Lower leg skin (tissue), 4 donors: ENCODE data around the gene PRKCE. TPM values are rescaled to one million over a fixed set of nuclear protein-coding genes. Genes with fewer than 3 reads are reported as not detected.

ENCODE experiments used
- DNase-seq, 2 donors: peaks; one replicate each; pipeline ENCODE4 v3.0.0-alpha.2; 2019; ENCODE audit warnings: low spot score in 2 of 2
- H3K4me3 ChIP-seq: fragments of 200-600 bp; sonication (generic); 2 replicates; pipeline ENCODE4 v1.5.1; 2017; ENCODE audit warnings: mild to moderate bottlenecking, low read depth; ENCODE audit not compliant: poor library complexity, severe bottlenecking
- POLR2A ChIP-seq, 2 donors: fragments of 450-650 bp; IDR thresholded peaks; one replicate each; pipeline ENCODE4 v1.6.1; 2016 to 2017; ENCODE audit warnings: antibody characterized with exemption in 2 of 2, mild to moderate bottlenecking in 1 of 2, moderate library complexity in 1 of 2
- WGBS, 2 donors: methylation state at CpG; one replicate each; pipeline ENCODE4 v1.1.5; 2018; 5-methylcytosine and 5-hydroxymethylcytosine counted together
- intact Hi-C: fragments of 100-400 bp; cut with DNase I; formaldehyde crosslinking; loops from one replicate; pipeline ENCODE4 v1.15.0; 2023; ENCODE audit warnings: low total_unique reads
- total RNA-seq, 4 donors: library from RNA; depleted of rRNA; stranded (reverse); fragments of >200 nt; gene quantifications; one replicate each; pipeline ENCODE4 v1.1.0, GENCODE V29; 2016
- TF ChIP-seq, protein P1 (sequence below), 3 donors: fragments of 450-650 bp; IDR thresholded peaks; one replicate each; pipeline ENCODE4 v1.5.1; 2016; ENCODE audit warnings: antibody characterized with exemption in 3 of 3, mild to moderate bottlenecking in 3 of 3, moderate library complexity in 2 of 3

The PRKCE gene
- total RNA-seq, 4 donors from 2014 or later = 3.5 to 10.3 (median 6.1) TPM

DNA sequence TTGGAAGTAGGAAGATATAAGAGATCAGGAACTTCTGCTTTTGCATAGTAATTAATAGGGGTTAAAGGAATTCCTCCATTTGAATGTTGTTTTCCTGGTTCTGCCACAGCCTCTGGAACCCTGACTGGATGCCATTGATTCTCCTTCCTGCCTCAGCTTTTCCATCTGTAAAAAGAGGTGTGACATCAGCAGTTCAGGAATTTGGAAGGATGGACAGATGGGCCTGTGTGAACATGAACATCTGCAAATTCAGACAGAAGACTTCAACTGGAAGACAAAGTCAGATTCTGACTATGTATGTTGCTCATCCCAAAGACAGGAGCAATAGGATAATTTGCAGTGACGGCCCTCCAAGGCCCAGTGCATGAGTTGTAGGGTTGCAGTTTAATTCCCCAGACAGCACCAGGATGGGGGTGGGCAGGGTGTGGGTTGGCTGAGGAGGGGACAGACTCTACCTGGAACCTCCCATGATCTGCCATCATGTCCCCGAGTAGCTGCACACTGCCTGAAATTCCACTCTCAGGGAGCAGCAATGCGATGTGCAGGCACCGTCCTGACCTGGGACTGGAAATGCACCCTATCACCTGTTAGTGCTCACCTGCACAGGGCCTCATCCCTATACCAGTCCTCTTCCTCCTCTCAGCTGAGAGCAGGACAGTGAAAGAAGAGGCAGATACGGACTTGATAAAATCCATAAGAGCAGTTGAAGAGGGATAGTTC, 546.8 kb downstream of the PRKCE start:
- TF ChIP-seq, protein P1, sequence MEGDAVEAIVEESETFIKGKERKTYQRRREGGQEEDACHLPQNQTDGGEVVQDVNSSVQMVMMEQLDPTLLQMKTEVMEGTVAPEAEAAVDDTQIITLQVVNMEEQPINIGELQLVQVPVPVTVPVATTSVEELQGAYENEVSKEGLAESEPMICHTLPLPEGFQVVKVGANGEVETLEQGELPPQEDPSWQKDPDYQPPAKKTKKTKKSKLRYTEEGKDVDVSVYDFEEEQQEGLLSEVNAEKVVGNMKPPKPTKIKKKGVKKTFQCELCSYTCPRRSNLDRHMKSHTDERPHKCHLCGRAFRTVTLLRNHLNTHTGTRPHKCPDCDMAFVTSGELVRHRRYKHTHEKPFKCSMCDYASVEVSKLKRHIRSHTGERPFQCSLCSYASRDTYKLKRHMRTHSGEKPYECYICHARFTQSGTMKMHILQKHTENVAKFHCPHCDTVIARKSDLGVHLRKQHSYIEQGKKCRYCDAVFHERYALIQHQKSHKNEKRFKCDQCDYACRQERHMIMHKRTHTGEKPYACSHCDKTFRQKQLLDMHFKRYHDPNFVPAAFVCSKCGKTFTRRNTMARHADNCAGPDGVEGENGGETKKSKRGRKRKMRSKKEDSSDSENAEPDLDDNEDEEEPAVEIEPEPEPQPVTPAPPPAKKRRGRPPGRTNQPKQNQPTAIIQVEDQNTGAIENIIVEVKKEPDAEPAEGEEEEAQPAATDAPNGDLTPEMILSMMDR (IDR thresholded peaks at IDR 0.05) = no peak
- no peak for TF ChIP-seq POLR2A (IDR thresholded peaks at IDR 0.05)
- 56 to 73% methylated on average over 5 of the region's 5 CpGs for WGBS, 2 donors
- H3K4me3 ChIP-seq = no peak overlapping the region
- no peak for DNase-seq
- intact Hi-C loops = no loop called here

DNA sequence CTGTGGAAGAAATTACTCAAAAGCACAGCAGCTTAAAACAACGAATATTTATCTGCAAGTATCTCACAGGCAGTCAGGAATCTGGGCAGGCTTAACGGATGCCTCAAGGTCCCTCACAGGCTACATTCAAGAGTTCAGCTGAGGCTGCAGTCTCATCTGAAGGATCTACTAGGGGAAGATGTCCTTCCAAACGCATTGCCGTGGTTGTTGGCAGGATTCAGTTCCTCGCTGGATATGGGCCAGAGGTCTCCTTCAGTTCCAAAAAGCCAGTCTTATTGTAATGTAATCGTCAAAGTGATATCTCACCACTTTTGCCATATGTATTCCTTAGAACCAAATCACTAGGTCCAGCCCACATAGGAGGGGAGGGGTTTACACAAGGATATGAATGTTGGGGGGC, 547.5 kb downstream of the PRKCE start:
- H3K4me3 ChIP-seq = no peak overlapping the region
- TF ChIP-seq, protein P1 (IDR thresholded peaks at IDR 0.05) = no peak
- TF ChIP-seq POLR2A (IDR thresholded peaks at IDR 0.05) = no peak
- intact Hi-C loops = no loop called here
- no peak for DNase-seq
- 34 to 35% methylated on average over 6 of the region's 6 CpGs for WGBS, 2 donors

DNA sequence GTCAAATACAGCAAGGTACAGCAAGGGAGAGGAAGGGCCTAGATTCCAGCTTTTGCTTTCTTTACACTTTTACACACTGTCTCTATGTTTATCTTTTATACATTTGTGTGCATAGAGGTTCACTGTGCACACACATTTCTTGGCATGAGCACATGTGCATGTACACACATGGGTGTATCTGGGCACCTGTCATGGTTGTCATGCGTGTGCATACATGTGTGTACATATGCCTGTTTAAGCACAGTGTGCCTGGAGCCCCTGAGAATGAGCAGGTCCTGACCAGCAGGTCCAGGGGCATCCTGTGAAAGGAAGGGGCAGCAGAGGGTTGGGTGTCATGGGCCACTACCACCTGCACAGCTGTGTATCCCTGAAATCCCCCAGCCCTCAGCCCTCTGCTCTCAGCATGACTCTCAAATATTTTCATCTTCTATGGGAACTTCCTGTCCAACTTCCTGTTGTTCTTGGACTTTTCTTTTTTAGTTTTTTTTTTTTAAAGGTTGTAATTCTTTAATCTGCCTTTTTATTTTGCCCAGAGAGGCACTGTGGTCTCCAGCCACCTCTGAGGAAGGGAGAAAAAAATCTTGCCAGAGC, 548.7 kb downstream of the PRKCE start:
- no peak overlapping the region for H3K4me3 ChIP-seq
- TF ChIP-seq, protein P1 (IDR thresholded peaks at IDR 0.05) = no peak
- TF ChIP-seq POLR2A (IDR thresholded peaks at IDR 0.05) = no peak
- intact Hi-C loops = no loop called here
- no peak for DNase-seq
- 85 to 86% methylated on average over 1 of the region's 1 CpG for WGBS, 2 donors

DNA sequence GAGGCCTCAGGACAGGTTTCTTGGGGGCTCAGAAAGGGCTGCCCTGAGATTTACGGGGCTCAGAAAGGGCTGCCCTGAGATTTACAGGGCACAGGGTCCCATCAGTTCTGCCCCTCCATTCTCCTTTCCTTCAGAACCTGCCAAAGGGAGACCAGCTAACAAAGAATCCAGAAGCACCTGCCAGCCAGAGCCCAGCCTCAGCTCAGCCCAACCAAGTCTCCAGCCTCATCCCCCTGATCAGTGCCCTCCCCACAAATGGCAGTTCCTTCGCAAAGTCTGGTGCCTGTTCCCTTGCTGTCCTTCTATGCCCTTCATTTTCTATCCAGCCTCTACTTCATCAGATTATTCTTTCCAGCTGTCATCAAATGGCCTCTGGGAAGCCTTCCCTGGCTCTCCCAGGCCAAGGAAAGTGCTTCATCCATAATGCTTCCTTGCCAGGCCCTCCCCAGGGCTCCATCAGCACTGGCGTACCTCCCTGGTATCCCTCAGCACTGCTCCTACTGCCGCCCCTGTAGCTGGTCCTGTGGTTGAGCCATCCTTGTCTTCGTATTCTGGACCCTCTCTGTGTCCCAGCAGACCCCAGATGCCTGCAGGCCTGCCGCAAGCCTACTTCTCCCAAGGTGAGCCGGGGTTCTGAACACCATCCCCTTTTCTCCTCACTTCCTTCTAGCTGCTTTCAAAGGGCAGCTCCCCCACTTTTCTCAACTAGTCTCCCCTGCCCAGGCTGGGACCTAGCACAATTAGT, 549.6 kb downstream of the PRKCE start:
- 90 to 94% methylated on average over 7 of the region's 7 CpGs for WGBS, 2 donors

DNA sequence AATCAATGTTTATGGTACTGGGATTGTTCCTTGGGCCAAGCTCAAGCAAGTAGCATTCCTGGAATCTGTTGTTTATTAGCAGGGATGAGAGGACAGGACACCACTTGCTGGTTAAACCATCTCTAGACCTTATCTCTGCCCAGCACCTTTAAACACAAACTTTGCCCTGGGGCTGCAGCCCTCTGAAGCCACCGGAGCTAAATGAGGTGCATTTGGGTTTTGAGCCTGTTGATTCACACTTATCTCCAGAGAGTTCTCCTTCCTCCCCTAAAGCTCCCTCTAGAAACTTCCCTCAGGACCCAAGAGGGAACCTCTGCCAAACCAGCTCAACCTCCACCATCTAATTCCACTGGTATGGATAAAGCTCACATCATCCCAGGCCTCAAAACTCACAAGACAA, 551.0 kb downstream of the PRKCE start:
- no peak for DNase-seq
- WGBS, 2 donors = 63 to 93% methylated on average over 1 of the region's 1 CpG
- no peak for TF ChIP-seq POLR2A (IDR thresholded peaks at IDR 0.05)
- TF ChIP-seq, protein P1 (IDR thresholded peaks at IDR 0.05) = no peak
- H3K4me3 ChIP-seq = no peak overlapping the region
- intact Hi-C loops = no loop called here

More for the DNA sequence above, 549.6 kb downstream of the PRKCE start:
- DNase-seq = no peak
- H3K4me3 ChIP-seq = no peak overlapping the region
- intact Hi-C loops = no loop called here
- TF ChIP-seq, protein P1 (IDR thresholded peaks at IDR 0.05) = no peak
- TF ChIP-seq POLR2A (IDR thresholded peaks at IDR 0.05) = no peak
